ENCODE data around the gene PRPF40B. TPM values are rescaled to one million over a fixed set of nuclear protein-coding genes. Genes with fewer than 3 reads are reported as not detected.

The PRPF40B gene
- total RNA-seq, 1 donor from 2014 or later, result 19.9 TPM

GRCh38 chr12:49665384-49665783, 42.0 kb downstream of the PRPF40B start:
- Histone ChIP-seq H3K9me3 (no peaks in the 10 kb centered on the region), H3K4me1 (peaks cover 53% of the 10 kb centered on the region), H3K36me3 (no peaks in the 10 kb centered on the region), H3K27me3 (no peaks in the 10 kb centered on the region), H3K27ac (peak overlapping the region; percentile 83), H3K4me3 (no peak overlapping the region)
- ATAC-seq (no peak), DNase-seq (no peak)
- intact Hi-C loops (cut with DNase I), result no loop called here
- no peak for TF ChIP-seq CTCF (IDR thresholded peaks at IDR 0.05)

- H3K27me3 ChIP-seq, result no peaks in the 10 kb centered on the region
- no peak overlapping the region for H3K4me3 ChIP-seq
- no peaks in the 10 kb centered on the region for H3K9me3 ChIP-seq
- intact Hi-C loops (cut with DNase I), result no loop called here
- TF ChIP-seq CTCF (IDR thresholded peaks at IDR 0.05), result no peak
- H3K4me1 ChIP-seq, result peaks cover 60% of the 10 kb centered on the region
- H3K36me3 ChIP-seq, result no peaks in the 10 kb centered on the region
- no peak overlapping the region for H3K27ac ChIP-seq
- DNase-seq (no peak), ATAC-seq (no peak)
These were observed 42.8 kb downstream of the PRPF40B start for GRCh38 chr12:49666176-49666575.

GRCh38 chr12:49667325-49668090, 44.1 kb downstream of the PRPF40B start:
- ATAC-seq (no peak), DNase-seq (no peak)
- no peak for TF ChIP-seq CTCF (IDR thresholded peaks at IDR 0.05)
- no peaks in the 10 kb centered on the region for H3K36me3 ChIP-seq
- H3K4me3 ChIP-seq, result no peak overlapping the region
- intact Hi-C loops (cut with DNase I), result no loop called here
- peaks cover 60% of the 10 kb centered on the region for H3K4me1 ChIP-seq
- H3K9me3 ChIP-seq, result no peaks in the 10 kb centered on the region
- no peaks in the 10 kb centered on the region for H3K27me3 ChIP-seq
- H3K27ac ChIP-seq, result no peak overlapping the region

GRCh38 chr12:49669796-49670195, 46.4 kb downstream of the PRPF40B start:
- intact Hi-C loops (cut with DNase I), result no loop called here
- no peaks in the 10 kb centered on the region for H3K9me3 ChIP-seq
- ATAC-seq (no peak), DNase-seq (no peak)
- H3K4me3 ChIP-seq, result no peak overlapping the region
- H3K27ac ChIP-seq, result peak overlapping the region; percentile 91
- H3K4me1 ChIP-seq, result peaks cover 60% of the 10 kb centered on the region
- no peak for TF ChIP-seq CTCF (IDR thresholded peaks at IDR 0.05)
- H3K27me3 ChIP-seq, result no peaks in the 10 kb centered on the region
- H3K36me3 ChIP-seq, result no peaks in the 10 kb centered on the region

DNA sequence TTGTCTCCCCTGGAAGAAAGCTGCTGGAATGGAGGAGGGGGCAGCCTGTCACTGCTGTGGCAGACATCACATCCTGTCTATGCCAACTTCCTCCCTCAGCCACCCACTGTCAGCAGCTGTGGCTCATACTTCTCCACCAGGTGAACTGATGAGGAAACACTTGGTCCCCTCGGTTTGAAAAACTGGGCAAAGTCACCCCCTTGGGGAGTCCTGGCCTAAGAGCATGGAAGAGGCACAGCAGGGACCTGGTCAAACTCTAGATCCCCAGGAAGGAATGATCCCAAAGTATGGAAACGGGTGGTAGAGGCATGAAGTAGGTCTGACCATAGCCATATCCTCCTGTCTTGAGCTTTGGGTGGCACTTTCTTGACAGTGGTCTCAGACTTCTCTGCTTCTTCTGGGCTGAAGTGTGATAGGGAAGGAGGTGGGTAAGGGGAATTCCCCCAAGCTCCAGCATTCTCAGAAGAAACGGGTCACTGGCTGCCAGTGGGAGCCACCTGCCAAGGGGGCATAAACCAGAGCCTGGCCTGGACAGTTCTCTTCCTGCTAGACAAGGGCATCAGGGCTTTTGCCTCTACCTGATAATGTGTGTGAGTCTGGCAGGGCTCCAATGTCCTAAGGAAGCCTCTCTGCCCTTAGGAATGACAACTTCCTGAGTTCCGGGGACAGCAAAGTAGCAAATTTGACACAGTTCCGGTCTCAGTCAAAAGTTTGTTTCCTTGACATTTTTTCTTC, 47.8 kb downstream of the PRPF40B start:
- H3K27ac ChIP-seq, result peak overlapping the region; percentile 91
- ATAC-seq (peak; percentile 11), DNase-seq (no peak)
- intact Hi-C loops (cut with DNase I), result no loop called here
- no peaks in the 10 kb centered on the region for H3K9me3 ChIP-seq
- peaks cover 60% of the 10 kb centered on the region for H3K4me1 ChIP-seq
- no peaks in the 10 kb centered on the region for H3K27me3 ChIP-seq
- no peak overlapping the region for H3K4me3 ChIP-seq
- no peaks in the 10 kb centered on the region for H3K36me3 ChIP-seq
- no peak for TF ChIP-seq CTCF (IDR thresholded peaks at IDR 0.05)
